GM12891 (cell line): ENCODE measurements around the gene NSMCE1.

ENCODE experiments used
- PAX5 ChIP-seq: IDR thresholded peaks from 2 replicates; pipeline ENCODE4 v1.6.1; 2011; ENCODE audit warnings: low read length, moderate library complexity, mild to moderate bottlenecking; ENCODE audit not compliant: insufficient read depth, severe bottlenecking
- POLR2A ChIP-seq: IDR thresholded peaks from 2 replicates; pipeline ENCODE4 v1.6.1; 2011; ENCODE audit warnings: low read depth, low read length, control low read depth
- POLR2AphosphoS5 ChIP-seq: IDR thresholded peaks from 2 replicates; pipeline ENCODE4 v1.6.1; 2011; ENCODE audit warnings: low read depth, low read length, control low read depth
- POU2F2 ChIP-seq: IDR thresholded peaks from 2 replicates; pipeline ENCODE4 v1.6.1; 2011; ENCODE audit warnings: low read depth, mild to moderate bottlenecking, control low read depth, low read length, moderate library complexity
- TAF1 ChIP-seq: IDR thresholded peaks from 2 replicates; pipeline ENCODE4 v1.6.1; 2011; ENCODE audit warnings: low read depth, low read length, control low read depth

GRCh38 chr16:27269300-27270150, 953 bp upstream of the NSMCE1 start:
- TF ChIP-seq TAF1, result no peak
- no peak for TF ChIP-seq POLR2AphosphoS5
- no peak for TF ChIP-seq POLR2A
- TF ChIP-seq POU2F2, result no peak
- no peak for TF ChIP-seq PAX5
